Measurements from ENCODE around the gene SCAMP4. TPM values are rescaled to one million over a fixed set of nuclear protein-coding genes. Genes with fewer than 3 reads are reported as not detected.

The SCAMP4 gene
- total RNA-seq, 3 donors from 2014 or later, result 41.4 to 66.6 (median 44.6) TPM

DNA sequence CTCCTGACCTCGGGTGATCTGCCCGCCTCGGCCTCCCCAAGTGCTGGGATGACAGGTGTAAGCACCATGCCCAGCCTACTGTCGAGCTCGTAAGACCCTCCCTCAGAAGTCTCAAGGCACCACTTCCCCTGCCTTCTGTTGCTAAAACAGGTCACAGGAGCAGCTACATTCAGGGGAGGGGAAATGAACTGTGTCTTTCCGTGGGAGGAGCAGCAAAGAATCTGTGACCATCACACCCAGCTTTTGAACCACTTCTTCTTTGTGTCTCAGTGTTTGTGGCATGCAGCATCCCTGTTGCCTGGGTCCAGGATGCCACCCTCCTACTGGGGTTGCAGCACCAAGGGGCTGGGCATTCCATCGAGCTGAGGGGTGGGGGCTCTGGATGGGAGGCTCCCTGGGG lies 28.0 kb downstream of the SCAMP4 start:
- H3K4me1 ChIP-seq, result peaks cover 0 to 5% of the 10 kb centered on the region in 2 donors
- no peaks in the 10 kb centered on the region for H3K27me3 ChIP-seq
- no peaks in the 10 kb centered on the region for H3K36me3 ChIP-seq
- intact Hi-C loops (cut with DNase I; ENCODE audit: low total_unique reads), result loop anchor here (10.0 kb wide), 1 partner anchor 132 kb away; no protein-coding TSS in a partner anchor
- H3K9me3 ChIP-seq, result peaks cover 0 to 7% of the 10 kb centered on the region in 2 donors
- H3K27ac ChIP-seq, result no peak overlapping the region
- TF ChIP-seq POLR2A (IDR thresholded peaks at IDR 0.05), result no peak
- TF ChIP-seq, protein P1, sequence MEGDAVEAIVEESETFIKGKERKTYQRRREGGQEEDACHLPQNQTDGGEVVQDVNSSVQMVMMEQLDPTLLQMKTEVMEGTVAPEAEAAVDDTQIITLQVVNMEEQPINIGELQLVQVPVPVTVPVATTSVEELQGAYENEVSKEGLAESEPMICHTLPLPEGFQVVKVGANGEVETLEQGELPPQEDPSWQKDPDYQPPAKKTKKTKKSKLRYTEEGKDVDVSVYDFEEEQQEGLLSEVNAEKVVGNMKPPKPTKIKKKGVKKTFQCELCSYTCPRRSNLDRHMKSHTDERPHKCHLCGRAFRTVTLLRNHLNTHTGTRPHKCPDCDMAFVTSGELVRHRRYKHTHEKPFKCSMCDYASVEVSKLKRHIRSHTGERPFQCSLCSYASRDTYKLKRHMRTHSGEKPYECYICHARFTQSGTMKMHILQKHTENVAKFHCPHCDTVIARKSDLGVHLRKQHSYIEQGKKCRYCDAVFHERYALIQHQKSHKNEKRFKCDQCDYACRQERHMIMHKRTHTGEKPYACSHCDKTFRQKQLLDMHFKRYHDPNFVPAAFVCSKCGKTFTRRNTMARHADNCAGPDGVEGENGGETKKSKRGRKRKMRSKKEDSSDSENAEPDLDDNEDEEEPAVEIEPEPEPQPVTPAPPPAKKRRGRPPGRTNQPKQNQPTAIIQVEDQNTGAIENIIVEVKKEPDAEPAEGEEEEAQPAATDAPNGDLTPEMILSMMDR (IDR thresholded peaks at IDR 0.05), result no peak
- no peak for TF ChIP-seq POLR2AphosphoS5 (IDR thresholded peaks at IDR 0.05)
- H3K4me3 ChIP-seq, result no peak overlapping the region
- DNase-seq (ENCODE audit: low spot score in 2 of 2), result no peak

DNA sequence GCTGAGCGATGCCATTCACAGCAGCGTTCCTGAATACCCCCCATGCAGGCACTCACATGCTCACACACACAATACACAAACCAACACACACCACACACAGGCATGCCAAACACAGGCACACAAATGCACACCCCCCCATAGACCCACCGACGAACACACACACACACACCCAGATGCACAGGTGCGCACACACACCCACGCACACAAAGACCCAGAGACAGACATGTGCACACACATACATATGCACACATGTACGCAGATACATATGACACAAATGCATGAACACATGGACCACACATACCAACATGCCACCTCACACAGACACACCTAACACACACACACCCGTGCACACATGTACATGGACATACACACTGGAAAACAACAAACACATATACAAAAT lies 28.7 kb downstream of the SCAMP4 start:
- no peak overlapping the region for H3K4me3 ChIP-seq
- H3K36me3 ChIP-seq, result no peaks in the 10 kb centered on the region
- peaks cover 0 to 7% of the 10 kb centered on the region in 2 donors for H3K9me3 ChIP-seq
- H3K4me1 ChIP-seq, result peaks cover 0 to 4% of the 10 kb centered on the region in 2 donors
- DNase-seq (ENCODE audit: low spot score in 2 of 2), result no peak
- intact Hi-C loops (cut with DNase I; ENCODE audit: low total_unique reads), result loop anchor here (10.0 kb wide), 1 partner anchor 131 kb away; no protein-coding TSS in a partner anchor
- no peak overlapping the region for H3K27ac ChIP-seq
- no peak for TF ChIP-seq POLR2AphosphoS5 (IDR thresholded peaks at IDR 0.05)
- TF ChIP-seq, protein P1 (IDR thresholded peaks at IDR 0.05), result no peak
- no peak for TF ChIP-seq POLR2A (IDR thresholded peaks at IDR 0.05)
- no peaks in the 10 kb centered on the region for H3K27me3 ChIP-seq

DNA sequence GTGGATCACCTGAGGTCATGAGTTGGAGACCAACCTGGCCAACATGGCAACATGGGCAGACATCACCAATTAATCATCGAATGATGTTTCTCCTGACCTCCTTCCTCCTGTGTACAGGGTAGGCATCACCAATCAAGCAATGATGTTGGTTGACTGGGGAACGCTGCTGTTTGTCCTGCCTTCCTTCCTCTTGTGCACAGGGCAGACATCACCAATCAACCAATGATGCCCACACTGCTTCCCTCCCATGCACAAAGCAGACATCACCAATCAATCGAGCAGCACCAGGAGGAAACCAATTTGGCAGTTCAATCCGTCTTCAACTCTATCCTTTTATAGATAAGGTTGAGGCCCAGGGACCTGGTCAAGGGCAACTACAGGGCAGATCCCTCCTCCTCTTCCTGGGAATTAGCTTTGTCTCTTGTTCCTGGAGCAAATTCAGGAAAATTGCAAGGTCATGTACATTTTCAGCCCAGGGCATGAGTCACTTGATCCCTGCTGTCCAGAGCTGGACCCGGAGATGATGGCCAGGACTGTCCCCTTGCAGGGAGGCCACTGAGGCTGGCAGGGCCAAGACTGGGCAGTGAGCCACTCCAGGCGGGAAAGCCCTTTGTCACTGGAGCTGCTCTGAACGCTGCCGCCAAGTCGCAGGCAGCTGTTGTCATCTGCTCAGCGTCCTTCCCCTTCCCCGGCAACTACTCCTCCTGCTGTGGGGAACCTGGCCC lies 30.4 kb downstream of the SCAMP4 start:
- H3K27ac ChIP-seq, result no peak overlapping the region
- no peaks in the 10 kb centered on the region for H3K27me3 ChIP-seq
- no peaks in the 10 kb centered on the region for H3K36me3 ChIP-seq
- peaks cover 0 to 7% of the 10 kb centered on the region in 2 donors for H3K9me3 ChIP-seq
- no peaks in the 10 kb centered on the region for H3K4me1 ChIP-seq
- H3K4me3 ChIP-seq, result no peak overlapping the region
- TF ChIP-seq, protein P1 (IDR thresholded peaks at IDR 0.05), result no peak
- TF ChIP-seq POLR2A (IDR thresholded peaks at IDR 0.05) (no peak), POLR2AphosphoS5 (IDR thresholded peaks at IDR 0.05) (no peak)
- DNase-seq (ENCODE audit: low spot score in 2 of 2), result no peak
- intact Hi-C loops (cut with DNase I; ENCODE audit: low total_unique reads), result loop anchor here (10.0 kb wide), 1 partner anchor 129 kb away; no protein-coding TSS in a partner anchor

DNA sequence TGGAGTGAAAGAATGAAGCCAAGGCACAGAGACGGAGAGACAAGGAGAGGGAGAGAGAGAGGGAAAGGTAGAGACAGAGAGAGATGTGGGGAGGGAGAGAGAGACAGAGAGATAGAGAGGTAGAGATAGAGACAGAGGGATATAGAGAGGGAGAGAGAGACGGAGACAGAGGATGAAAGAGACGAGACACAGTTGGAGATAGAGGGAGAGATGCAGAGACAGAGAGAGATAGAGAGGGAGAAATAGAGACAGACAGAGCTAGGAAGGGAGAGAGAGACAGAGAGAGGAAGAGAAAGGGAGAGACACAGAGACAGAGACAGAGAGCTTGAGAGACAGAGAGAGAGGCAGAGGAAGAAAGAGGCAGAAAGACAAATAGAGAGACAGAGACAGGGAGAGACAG lies 31.2 kb downstream of the SCAMP4 start:
- intact Hi-C loops (cut with DNase I; ENCODE audit: low total_unique reads), result loop anchor here (10.0 kb wide), 1 partner anchor 128 kb away; no protein-coding TSS in a partner anchor
- no peak overlapping the region for H3K27ac ChIP-seq
- no peak for DNase-seq (ENCODE audit: low spot score in 2 of 2)
- TF ChIP-seq, protein P1 (IDR thresholded peaks at IDR 0.05), result no peak
- TF ChIP-seq POLR2A (IDR thresholded peaks at IDR 0.05) (no peak), POLR2AphosphoS5 (IDR thresholded peaks at IDR 0.05) (no peak)
- H3K4me3 ChIP-seq, result no peak overlapping the region
- no peaks in the 10 kb centered on the region for H3K36me3 ChIP-seq
- no peaks in the 10 kb centered on the region for H3K27me3 ChIP-seq
- peaks cover 0 to 7% of the 10 kb centered on the region in 2 donors for H3K9me3 ChIP-seq
- no peaks in the 10 kb centered on the region for H3K4me1 ChIP-seq

DNA sequence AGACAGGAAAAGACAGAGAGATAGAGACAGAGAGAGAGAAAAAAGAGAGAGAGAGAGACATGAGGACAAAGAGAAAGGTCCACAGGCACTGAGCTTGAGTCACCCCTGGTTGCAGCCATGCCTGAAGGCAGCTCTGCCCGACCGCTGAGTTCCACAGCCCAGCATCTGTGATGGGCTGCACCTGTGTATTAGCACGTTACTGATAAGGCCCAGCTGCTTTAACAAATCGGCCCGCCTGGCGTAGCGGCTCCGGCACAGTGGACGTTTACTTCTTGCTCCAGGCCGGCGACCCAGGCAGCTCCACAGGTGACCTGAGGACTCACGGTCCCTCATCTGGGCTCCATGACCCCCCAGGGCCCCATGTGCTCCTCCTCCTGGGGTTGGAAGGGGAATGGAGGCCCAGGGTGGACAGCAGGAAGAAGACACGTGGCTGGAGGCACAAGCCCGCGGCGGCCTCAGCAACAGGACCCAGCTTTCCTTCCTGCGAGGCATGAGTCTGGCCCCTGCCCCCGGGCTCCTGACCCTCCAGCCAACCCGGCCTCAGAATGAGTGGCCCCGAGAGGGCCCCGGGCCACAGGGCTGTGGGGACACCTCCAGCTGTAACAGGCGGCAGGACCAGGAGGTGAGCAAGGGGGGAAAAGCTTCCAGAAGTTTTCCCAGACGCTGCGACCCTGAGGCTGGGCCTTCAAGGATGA lies 31.9 kb downstream of the SCAMP4 start:
- Histone ChIP-seq H3K4me1 (no peaks in the 10 kb centered on the region), H3K4me3 (no peak overlapping the region), H3K9me3 (peaks cover 0 to 6% of the 10 kb centered on the region in 2 donors), H3K27ac (no peak overlapping the region), H3K36me3 (no peaks in the 10 kb centered on the region), H3K27me3 (no peaks in the 10 kb centered on the region)
- DNase-seq (ENCODE audit: low spot score in 2 of 2), result no peak
- TF ChIP-seq POLR2AphosphoS5 (IDR thresholded peaks at IDR 0.05) (no peak), POLR2A (IDR thresholded peaks at IDR 0.05) (no peak)
- TF ChIP-seq, protein P1 (IDR thresholded peaks at IDR 0.05), result no peak
- intact Hi-C loops (cut with DNase I; ENCODE audit: low total_unique reads), result loop anchor here (10.0 kb wide), 1 partner anchor 128 kb away; no protein-coding TSS in a partner anchor
